Uterus (tissue), 2 donors: ENCODE data around the gene ZAP70.

Source experiments
- POLR2A ChIP-seq, 2 donors: fragments of 450-650 bp; IDR thresholded peaks; one replicate each; pipeline ENCODE4 v1.6.1; 2016; ENCODE audit warnings: antibody characterized with exemption in 2 of 2, mild to moderate bottlenecking in 1 of 2, moderate library complexity in 1 of 2
- TF ChIP-seq, protein P1 (sequence below), 4 experiments: fragments of 200-600 bp in 2 of 4; fragments of 450-650 bp in 2 of 4; sonication (generic) in 2 of 4; IDR thresholded peaks; one replicate each; pipeline ENCODE4 v1.5.1; 2016 to 2019; ENCODE audit warnings: antibody characterized with exemption in 4 of 4, mild to moderate bottlenecking in 2 of 4, moderate library complexity in 1 of 4

GRCh38 chr2:97714084-97714949, 941 bp downstream of the ZAP70 start:
- TF ChIP-seq POLR2A (IDR thresholded peaks at IDR 0.05), result no peak
- TF ChIP-seq, protein P1, sequence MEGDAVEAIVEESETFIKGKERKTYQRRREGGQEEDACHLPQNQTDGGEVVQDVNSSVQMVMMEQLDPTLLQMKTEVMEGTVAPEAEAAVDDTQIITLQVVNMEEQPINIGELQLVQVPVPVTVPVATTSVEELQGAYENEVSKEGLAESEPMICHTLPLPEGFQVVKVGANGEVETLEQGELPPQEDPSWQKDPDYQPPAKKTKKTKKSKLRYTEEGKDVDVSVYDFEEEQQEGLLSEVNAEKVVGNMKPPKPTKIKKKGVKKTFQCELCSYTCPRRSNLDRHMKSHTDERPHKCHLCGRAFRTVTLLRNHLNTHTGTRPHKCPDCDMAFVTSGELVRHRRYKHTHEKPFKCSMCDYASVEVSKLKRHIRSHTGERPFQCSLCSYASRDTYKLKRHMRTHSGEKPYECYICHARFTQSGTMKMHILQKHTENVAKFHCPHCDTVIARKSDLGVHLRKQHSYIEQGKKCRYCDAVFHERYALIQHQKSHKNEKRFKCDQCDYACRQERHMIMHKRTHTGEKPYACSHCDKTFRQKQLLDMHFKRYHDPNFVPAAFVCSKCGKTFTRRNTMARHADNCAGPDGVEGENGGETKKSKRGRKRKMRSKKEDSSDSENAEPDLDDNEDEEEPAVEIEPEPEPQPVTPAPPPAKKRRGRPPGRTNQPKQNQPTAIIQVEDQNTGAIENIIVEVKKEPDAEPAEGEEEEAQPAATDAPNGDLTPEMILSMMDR (IDR thresholded peaks at IDR 0.05), result no peak
